ENCODE data around the gene CDH23. TPM values are rescaled to one million over a fixed set of nuclear protein-coding genes. Genes with fewer than 3 reads are reported as not detected.

Gene CDH23
- total RNA-seq, 1 donor from 2014 or later: 10.3 TPM

- Histone ChIP-seq H3K27ac (no peak overlapping the region), H3K36me3 (no peaks in the 10 kb centered on the region), H3K27me3 (no peaks in the 10 kb centered on the region), H3K9me3 (no peaks in the 10 kb centered on the region), H3K4me3 (no peak overlapping the region), H3K4me1 (peaks cover 5% of the 10 kb centered on the region)
- intact Hi-C loops (cut with DNase I): no loop called here
- TF ChIP-seq CTCF (IDR thresholded peaks at IDR 0.05): no peak
- no peak for DNase-seq (ENCODE audit: extremely low spot score in 2 of 2)
These were observed 207.8 kb downstream of the CDH23 start for GRCh38 chr10:71604324-71605018.

GRCh38 chr10:71605263-71605962, 208.7 kb downstream of the CDH23 start:
- Histone ChIP-seq H3K4me1 (peaks cover 5% of the 10 kb centered on the region), H3K36me3 (no peaks in the 10 kb centered on the region), H3K4me3 (no peak overlapping the region), H3K27me3 (no peaks in the 10 kb centered on the region), H3K27ac (no peak overlapping the region), H3K9me3 (no peaks in the 10 kb centered on the region)
- TF ChIP-seq POLR2AphosphoS5 (IDR thresholded peaks at IDR 0.05; ENCODE audit: insufficient read depth in 1 of 2, low read depth in 1 of 2) (no peak), POLR2A (IDR thresholded peaks at IDR 0.05) (no peak), CTCF (IDR thresholded peaks at IDR 0.05) (no peak)
- intact Hi-C loops (cut with DNase I): no loop called here
- no peak for DNase-seq (ENCODE audit: extremely low spot score in 2 of 2)

DNA sequence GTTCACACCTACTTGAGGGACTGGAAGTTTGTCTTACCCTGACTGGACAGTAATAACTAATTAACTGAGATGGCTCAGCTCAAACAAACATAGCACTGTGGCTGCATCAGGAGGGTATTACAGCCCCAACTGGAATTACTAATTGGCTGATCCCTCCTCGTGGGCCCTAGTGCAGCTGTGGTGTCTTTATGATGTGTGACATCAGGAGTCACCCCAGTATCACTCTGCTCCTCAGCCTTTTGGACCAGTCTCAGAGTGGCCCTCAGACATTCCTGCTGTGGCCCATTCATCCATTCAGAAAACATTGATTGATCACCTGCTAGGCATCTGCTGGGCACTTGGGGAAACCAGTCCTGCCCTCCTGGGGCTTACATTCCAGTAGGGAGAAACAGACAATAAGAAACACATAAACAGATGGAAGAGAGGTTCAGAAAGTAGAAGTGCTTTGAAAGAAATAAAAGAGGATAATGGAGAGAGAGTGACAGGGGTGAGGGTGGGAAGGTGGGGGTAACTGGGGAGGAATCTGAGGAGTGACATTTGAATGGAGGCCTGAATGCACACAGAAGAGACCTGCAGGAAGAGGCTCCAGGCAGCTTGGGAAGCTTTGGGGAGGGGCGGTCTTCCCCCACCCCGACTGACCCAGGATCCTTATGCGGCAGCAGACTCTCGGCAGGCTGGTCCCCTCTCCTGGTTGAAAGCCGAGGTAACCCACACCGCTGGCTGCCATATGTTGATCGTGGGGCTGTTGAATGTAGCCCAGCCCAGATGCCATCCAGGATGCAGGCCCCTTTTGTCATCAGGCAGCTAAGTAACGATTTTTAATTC, 209.7 kb downstream of the CDH23 start:
- intact Hi-C loops (cut with DNase I): no loop called here
- TF ChIP-seq POLR2A (IDR thresholded peaks at IDR 0.05): no peak
- Histone ChIP-seq H3K36me3 (no peaks in the 10 kb centered on the region), H3K27me3 (no peaks in the 10 kb centered on the region), H3K9me3 (no peaks in the 10 kb centered on the region), H3K4me3 (no peak overlapping the region), H3K27ac (no peak overlapping the region), H3K4me1 (peaks cover 2% of the 10 kb centered on the region)
- DNase-seq (ENCODE audit: extremely low spot score in 2 of 2): no peak

- Histone ChIP-seq H3K4me3 (no peak overlapping the region), H3K4me1 (no peaks in the 10 kb centered on the region), H3K36me3 (no peaks in the 10 kb centered on the region), H3K27ac (no peak overlapping the region), H3K9me3 (no peaks in the 10 kb centered on the region), H3K27me3 (no peaks in the 10 kb centered on the region)
- intact Hi-C loops (cut with DNase I): no loop called here
- no peak for TF ChIP-seq POLR2AphosphoS5 (IDR thresholded peaks at IDR 0.05; ENCODE audit: insufficient read depth in 1 of 2, low read depth in 1 of 2)
- no peak for DNase-seq (ENCODE audit: extremely low spot score in 2 of 2)
These were observed 210.3 kb downstream of the CDH23 start for GRCh38 chr10:71607082-71607443.

- intact Hi-C loops (cut with DNase I): no loop called here
- H3K36me3 ChIP-seq: no peaks in the 10 kb centered on the region
- TF ChIP-seq CTCF (IDR thresholded peaks at IDR 0.05) (peak; percentile 48 to 54 (median 54)), POLR2A (IDR thresholded peaks at IDR 0.05) (no peak)
- DNase-seq (ENCODE audit: extremely low spot score in 2 of 2): no peak
- H3K27me3 ChIP-seq: no peaks in the 10 kb centered on the region
- no peaks in the 10 kb centered on the region for H3K4me1 ChIP-seq
- no peak overlapping the region for H3K4me3 ChIP-seq
- no peak overlapping the region for H3K27ac ChIP-seq
- no peaks in the 10 kb centered on the region for H3K9me3 ChIP-seq
These were observed 212.4 kb downstream of the CDH23 start for GRCh38 chr10:71608819-71609768.

Measured in vagina (tissue), 2 donors.